Measurements from ENCODE around the gene ALOX5.
"Not testable (repeated sequence)": the region's sequence is repeated elsewhere in the genome, so short reads cannot be mapped to it uniquely, and the experiment has no call there.

The ALOX5 gene

GRCh38 chr10:45404770-45405120 is 30.7 kb downstream of the ALOX5 start:
- DNase-seq (ENCODE audit: low spot score): no peak

GRCh38 chr10:45407542-45407941 is 33.5 kb downstream of the ALOX5 start:
- no peak for DNase-seq (ENCODE audit: low spot score)

GRCh38 chr10:45408421-45409319 is 34.7 kb downstream of the ALOX5 start:
- no peak for DNase-seq (ENCODE audit: low spot score)

- not testable (repeated sequence) for DNase-seq (ENCODE audit: low spot score)
Measured at GRCh38 chr10:45409347-45409746, 35.3 kb downstream of the ALOX5 start.

GRCh38 chr10:45409782-45410181 is 35.8 kb downstream of the ALOX5 start:
- DNase-seq (ENCODE audit: low spot score): no peak

- no peak for DNase-seq (ENCODE audit: low spot score)
Measured at GRCh38 chr10:45410489-45410806, 36.4 kb downstream of the ALOX5 start.

GRCh38 chr10:45410807-45411606 is 37.0 kb downstream of the ALOX5 start:
- DNase-seq (ENCODE audit: low spot score): no peak

GRCh38 chr10:45411607-45411940 is 37.6 kb downstream of the ALOX5 start:
- no peak for DNase-seq (ENCODE audit: low spot score)

GRCh38 chr10:45415062-45415461 is 41.0 kb downstream of the ALOX5 start:
- not testable (repeated sequence) for DNase-seq (ENCODE audit: low spot score)

- DNase-seq (ENCODE audit: low spot score): no peak
Measured at GRCh38 chr10:45416603-45417002, 42.6 kb downstream of the ALOX5 start.

- no peak for DNase-seq (ENCODE audit: low spot score)
Measured at GRCh38 chr10:45417746-45418145, 43.7 kb downstream of the ALOX5 start.

- no peak for DNase-seq (ENCODE audit: low spot score)
Measured at GRCh38 chr10:45418417-45418848, 44.4 kb downstream of the ALOX5 start.

GRCh38 chr10:45418849-45419675 is 45.0 kb downstream of the ALOX5 start:
- no peak for DNase-seq (ENCODE audit: low spot score)

- no peak for DNase-seq (ENCODE audit: low spot score)
Measured at GRCh38 chr10:45419676-45420025, 45.6 kb downstream of the ALOX5 start.

- DNase-seq (ENCODE audit: low spot score): peak; percentile 81
Measured at GRCh38 chr10:45420453-45421192, 46.6 kb downstream of the ALOX5 start.

GRCh38 chr10:45421221-45422097 is 47.4 kb downstream of the ALOX5 start:
- peak; percentile 40 for DNase-seq (ENCODE audit: low spot score)

GRCh38 chr10:45422207-45422865 is 48.3 kb downstream of the ALOX5 start:
- no peak for DNase-seq (ENCODE audit: low spot score)

GRCh38 chr10:45422866-45423659 is 49.0 kb downstream of the ALOX5 start:
- DNase-seq (ENCODE audit: low spot score): no peak

- DNase-seq (ENCODE audit: low spot score): no peak
Measured at GRCh38 chr10:45423976-45424499, 50.0 kb downstream of the ALOX5 start.

All from NAMALWA (cell line).